HCEC 1CT (cell line): Measurements from ENCODE around the gene LLCFC1.
"Not testable (repeated sequence)": the region's sequence is repeated elsewhere in the genome, so short reads cannot be mapped to it uniquely, and the experiment has no call there.

Source experiments
- DNase-seq: peaks from one replicate; pipeline ENCODE4 v3.0.0-alpha.2; 2017

The LLCFC1 gene

DNA sequence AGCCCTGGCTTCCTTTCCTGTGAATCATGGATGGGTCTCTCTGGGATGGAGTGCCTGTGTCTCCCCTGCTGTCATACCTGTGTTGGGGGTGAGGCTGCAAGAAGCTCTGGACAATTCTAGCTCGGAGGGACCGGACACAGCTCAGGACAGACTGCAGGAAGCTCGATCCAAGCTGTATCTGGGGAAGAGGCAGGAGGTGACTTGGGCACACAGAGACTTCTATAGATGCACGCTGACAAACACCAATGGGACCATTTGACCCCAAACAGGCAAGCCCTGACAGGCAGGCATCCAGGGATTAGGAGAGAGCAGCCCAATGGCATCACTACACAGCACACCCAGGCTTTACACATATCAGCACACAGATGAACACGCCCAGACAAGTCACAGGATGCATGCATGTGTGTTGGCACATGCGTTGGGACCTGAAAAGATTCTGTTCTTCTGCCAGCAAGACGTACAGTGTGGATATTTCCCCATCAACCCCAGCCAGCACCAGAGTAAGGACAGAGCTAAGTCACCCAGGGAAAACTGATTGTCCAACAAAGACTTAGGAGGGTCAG lies 4.5 kb downstream of the LLCFC1 start:
- no peak for DNase-seq

DNA sequence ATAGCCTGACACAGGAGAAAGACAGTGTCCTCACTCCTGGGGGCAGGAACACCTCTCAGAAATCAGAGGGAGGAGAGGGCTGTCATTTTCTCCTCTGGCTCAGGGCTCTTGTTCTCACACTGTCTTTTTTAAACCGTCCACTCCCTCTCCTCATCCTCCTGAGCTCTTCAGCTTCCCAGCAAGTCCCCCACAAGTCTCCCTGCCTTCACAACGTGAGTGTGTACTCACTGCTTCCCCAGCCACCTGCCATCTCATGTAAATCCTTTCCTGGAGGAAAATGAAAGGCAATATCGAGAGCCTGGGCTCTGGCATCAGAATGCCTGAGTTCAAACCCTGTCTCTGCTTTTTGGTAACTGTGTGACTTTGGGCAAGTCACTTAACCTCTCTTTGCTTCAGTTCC lies 5.7 kb downstream of the LLCFC1 start:
- DNase-seq, result no peak

DNA sequence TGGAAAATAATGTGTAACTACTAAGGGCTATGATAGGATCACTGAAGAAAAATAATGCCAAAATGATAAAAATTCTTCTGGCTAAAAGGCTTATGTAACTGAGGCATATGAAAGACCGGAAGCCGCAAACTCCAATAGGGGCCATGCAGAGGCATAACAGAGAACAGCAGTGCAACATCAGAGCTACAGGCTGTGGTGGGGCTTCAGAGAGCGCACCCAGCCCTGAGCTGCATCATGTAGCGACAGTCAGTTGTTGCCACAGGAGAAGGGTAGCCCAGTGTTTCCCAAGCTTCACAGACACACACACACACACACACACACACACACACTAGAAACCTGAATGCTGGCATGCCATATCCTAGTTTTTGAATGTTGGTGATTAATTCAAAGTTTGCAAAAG lies 9.3 kb downstream of the LLCFC1 start:
- DNase-seq, result no peak

DNA sequence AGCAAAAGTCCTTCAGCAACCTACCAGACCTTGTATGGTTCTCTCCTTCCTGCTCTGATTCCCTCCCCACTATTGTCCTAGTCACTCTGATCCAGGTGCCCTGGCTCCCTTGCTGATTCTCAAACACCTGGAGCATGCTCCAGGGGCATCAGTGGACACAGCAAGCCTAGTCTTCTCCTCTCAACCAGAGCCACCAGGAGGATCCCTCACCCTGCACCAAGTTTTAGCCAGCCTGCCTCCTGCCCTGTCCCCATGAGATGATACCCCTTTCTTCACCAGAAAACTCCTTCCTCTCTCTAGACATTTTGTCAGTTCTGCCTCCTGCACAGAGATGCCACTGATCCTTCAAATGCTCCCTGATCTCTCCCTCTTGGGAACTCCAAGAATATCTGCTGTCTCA lies 11.0 kb downstream of the LLCFC1 start:
- no peak for DNase-seq

DNA sequence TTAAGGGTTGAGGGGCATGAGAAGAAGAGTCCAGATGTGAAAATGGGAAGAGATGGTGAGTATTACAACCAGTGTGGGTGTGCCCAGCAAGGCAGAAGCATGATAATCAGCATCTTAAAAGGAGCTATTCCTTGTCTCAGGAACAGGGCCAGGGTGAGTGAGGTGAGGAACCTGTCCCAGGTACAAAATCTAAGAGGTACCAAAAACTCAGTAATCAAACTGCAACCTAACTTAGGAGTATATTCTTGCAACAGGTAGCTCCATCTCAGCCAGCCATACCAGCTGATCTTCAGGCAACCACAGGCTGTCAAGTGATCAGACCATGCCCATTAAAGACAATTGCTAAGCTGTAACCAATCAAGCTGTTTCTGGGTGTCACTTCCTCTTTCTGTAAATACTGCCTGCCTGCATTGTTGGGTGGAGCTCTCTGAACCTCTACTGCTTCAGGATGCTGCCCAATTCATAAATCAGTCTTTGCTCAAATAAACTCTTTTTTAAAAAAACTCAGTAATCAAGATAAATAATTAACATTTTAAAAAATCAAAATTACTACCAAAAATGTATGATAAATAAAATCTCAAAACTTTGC lies 15.5 kb downstream of the LLCFC1 start:
- no peak for DNase-seq

DNA sequence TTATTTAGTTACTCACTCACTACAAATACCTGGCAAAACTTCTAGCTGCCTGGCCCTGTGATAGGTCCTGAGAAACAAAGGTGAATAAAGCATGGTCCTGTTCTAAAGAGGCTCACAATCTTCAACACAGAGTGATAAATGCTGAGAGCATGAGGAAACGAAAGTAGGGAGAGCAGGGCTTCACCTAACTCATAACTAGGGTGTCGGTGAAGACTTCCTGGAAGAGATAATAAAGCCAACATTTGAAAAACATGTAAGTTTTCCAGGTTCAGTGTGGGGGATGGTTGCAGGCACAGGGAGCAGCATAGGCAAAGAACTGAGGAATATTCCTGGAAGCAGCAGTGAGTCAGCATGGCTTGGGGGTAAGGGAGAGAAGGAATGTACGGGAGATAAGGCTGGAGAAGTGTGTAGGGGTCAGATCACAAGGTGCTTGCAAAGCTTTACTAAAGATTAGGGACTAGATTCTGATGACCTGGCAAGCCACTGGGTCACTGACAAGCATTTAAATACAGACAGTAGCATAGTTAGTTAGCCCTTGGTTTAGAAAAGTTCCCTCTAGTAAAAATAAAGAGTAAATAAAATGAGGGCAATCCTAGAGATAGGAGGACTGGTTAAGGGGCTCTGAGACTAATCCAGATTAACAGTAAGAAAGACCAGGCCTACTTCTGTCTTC lies 17.8 kb downstream of the LLCFC1 start:
- no peak for DNase-seq

DNA sequence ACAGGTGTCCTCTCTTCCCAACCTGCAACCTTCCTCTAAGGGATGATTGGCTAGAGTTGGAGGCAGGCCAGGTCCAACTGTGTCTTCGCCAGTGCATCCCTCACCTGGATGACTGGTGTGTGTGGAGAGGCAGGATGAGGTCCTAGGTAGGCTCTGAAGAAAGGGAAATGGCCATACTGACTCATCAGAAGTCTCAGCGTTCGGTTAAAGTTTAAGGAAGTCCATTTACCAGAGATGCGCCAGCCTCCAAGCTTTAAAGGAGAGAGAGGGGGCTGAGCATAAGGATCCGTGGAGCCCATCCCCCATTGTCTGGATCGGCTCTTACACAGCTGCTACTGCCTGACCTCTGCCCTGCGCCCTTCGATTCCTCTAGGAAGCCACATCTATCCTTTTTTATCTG lies 18.4 kb downstream of the LLCFC1 start:
- no peak for DNase-seq

DNA sequence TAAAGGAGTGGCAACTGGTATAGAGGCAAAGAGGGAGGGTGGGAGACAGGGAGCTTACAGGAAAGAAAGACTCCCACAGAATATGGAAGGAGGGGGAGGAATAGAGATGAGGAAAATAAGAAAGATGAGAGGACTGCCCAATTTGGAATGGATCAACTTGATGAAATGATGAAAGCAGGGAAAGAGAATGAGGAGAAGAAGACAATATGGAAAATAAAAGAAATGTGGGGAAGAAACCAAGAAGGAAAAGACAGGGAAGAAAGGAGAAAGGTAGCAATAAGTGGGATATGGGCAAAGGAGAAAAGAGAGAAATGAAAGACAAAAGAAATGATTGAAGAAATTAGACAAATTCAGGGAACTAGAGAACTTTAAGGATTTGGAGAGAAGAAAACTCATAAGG lies 19.9 kb downstream of the LLCFC1 start:
- no peak for DNase-seq

DNA sequence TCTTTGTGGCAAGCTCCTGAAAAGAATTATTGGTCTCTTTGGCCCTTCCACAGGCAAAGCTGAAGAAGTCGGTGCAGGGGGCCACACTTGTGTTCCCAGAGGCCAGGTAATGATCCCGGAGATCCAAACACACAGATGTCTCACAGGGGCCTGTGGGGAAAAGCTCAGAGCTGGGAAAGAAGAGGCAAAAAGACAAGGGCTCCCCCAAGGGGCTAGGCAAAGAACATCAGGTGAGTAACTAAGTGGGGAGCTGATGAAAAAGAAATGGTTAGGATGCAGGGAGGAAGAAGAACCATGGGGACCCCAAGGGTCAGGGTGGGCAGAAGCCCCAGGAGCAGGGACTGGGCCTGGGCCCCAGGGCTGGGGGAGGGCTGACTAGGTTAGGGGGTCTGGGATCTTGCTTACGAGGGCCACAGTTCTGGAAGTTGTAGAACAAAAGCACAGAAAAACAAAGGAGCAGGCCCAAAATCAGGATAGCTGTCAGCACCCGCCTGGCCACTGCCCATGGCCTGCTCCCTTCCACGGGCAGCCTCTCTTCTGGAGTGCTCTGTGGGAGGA lies 21.8 kb downstream of the LLCFC1 start:
- no peak for DNase-seq

DNA sequence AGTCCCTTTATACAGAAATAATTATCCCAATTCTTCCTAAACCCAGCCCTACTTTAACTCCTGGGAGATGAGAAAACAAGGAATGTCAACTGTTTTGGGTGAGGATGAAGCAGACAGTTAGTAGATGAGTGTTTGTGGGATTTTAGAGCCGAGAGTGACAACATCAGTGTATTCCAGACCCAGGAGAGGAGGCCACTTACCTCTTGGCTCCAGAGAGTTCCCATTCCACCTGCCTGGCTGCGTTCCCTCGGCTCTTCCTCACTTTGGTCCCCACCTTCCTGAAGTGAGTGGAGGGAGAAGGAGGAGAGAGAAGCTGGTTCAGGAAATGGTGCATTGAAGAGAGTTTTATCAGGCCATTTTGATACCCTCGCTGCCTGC lies 22.3 kb downstream of the LLCFC1 start:
- no peak for DNase-seq

DNA sequence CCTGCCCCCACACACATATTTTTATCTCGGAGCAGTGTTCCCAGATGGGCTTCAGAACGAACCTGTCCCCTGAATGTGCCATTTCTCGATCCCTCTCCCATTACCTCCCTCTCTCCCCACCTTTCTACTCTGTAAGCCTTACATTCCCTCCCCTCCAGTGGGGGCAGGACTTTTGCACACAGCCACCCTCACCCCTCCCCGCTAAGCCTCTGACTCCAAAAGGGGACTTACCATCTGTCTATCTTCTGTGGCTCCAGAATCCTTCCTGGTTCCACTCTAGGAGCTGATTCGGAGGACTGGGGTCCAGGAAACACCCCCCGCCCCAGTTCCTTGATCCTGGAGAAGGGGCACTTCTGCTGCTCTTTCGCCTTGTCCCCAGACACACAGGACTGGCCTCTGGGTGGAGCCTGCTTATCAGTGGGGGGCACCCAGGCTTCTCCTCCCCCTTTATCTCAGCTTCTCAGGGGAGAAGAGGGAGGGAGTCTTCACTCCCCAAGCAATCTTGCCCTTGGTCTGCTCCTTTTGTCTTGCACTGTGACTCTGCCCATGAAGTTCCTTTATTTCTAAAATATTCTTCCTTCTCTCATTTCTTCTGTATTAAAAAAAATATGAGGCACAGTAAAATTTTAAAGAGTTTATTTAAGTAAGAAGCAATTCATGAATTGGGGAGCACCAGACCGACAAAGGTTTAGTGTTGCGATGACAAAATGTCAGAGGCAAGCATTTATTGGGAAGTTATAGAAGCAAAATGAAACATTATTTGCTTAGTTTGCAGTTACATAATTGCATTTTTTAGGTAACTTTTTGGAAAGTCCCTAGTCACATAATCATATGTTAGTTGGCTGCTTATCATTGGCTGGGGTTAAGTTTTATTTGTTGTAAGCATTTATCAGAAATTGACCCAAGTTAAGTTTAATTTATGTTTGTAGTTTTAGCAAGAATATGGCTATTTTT lies 23.0 kb downstream of the LLCFC1 start, which contains the start of gene KEL:
KEL (minus strand) TSS at position 391 of the 954 bp plus-strand sequence; CDS start at position 234, 157 bp downstream.
- no peak for DNase-seq

DNA sequence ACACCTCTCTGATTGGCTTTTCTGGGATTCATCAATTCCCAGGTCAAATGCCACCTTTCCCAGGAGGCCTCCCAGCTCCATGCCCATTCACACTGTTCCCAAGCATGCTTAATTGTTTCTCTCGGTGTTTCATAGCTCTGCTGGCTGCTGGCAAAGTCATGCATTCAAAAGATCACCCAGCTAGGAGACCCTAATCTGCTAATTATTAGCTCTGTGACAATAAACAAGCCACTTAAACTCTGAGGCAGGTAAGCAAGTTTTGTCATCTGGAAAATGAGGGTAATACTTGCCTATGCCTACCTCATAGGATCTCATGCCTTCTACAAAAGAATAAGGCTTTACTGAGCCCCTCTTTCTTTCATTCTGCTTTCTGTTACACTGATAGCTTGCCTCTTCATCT lies 23.7 kb downstream of the LLCFC1 start:
- DNase-seq, result no peak

DNA sequence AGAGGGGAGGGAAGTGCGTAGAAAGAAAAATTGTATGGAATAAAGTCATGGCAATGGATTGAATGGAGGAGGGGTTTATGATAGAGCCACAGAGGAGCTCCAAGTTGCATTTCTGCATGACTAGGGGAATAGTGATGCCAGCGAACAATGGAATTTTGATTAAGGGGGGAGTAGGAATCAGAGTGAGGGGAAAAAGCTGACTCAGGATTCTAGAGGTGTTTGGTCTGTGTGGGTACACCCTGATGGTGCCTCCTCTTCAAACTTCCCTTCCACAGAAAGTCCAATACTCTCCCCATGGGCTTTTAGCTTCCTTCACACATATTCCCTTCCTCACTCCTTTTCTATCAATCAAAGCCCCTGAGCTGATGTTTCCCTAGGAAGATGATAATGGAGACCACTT lies 24.7 kb downstream of the LLCFC1 start:
- DNase-seq, result no peak

DNA sequence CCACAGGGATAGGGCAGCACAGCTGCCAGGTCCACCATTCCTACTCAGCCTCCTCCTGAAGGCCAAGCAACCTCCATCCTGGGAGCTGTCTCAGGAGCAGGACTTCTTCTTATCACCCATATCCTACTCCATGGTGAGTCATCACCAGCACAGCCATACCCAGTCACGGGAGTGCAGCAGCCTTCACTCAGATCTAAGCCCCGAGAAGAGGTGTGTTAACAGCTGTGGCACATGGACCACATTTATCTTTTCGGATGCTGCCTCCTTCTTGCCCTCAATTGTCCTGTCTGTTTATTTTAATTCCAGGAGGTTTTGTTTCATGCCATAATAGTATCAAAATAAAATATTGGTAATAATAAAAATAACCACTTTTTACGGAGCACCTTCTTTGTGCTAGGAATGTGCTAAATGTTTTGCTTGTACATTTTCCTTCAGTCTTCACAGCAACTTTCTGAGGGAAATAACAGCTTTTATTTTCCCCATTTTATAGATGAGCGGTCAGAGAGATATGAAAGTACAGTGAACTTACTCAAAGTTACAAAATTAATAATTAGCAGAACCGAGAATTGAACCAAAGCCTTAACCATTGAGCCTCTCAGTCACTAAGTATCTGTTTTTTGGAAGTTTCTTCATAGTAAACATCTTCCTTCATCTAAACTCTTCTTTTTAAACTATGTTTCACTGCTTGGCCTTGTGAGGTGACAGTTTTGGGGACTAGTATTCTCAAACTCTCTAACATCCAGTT lies 25.4 kb downstream of the LLCFC1 start:
- DNase-seq, result no peak

DNA sequence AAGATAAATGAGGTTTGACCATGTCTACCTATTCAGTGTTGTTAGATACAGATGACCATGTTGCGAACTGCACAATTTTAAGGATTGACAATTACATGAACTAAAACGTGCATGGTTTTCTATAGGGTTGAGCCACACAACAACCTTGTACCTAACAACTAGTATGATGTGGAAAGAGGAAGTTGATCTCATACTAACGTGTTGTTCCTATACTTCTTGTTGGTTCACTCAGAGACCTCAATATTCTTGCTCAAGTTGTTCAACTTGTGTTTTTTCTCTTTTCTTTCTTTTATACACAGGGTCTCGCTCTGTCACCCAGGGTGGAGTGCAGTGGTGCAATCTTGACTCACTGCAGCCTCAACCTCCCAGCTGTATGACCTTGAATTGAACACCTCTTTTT lies 28.9 kb downstream of the LLCFC1 start:
- no peak for DNase-seq

DNA sequence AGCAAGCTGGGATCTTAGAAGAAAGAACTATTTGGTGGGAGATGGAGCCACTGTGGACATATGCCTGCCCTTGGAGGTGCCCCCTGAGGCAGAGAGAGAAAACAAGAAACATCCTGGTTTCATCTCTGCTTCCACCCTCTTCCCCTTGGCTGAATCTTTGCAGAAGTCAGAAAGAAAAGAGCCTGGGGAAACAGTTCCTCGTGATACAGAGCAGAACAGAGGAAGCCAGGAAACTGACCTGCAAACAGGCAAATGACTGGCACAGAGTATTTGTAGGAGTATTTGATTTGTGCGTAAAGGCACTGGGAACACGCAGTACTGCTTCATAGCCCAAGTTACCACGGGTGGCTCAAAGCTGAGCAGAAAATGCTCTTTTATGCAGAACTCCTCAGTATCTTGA lies 29.9 kb downstream of the LLCFC1 start:
- no peak for DNase-seq

DNA sequence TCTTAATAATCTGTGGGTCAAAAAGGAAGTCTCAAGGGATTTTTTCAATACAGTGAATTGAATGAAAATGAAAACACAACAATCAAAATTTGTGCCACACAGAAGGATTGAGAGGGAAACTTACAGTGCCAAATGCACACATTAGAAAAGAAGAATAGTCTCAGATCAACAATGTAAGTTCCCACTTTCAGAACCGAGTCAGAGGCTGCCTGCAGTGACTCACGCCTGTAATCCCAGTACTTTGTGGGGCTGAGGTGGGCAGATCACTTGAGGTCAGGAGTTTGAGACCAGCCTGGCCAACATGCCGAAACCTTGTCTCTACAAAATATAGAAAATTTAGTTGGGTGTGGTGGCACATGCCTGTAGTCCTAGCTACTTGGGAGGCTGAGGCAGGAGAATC lies 35.3 kb downstream of the LLCFC1 start:
- no peak for DNase-seq

DNA sequence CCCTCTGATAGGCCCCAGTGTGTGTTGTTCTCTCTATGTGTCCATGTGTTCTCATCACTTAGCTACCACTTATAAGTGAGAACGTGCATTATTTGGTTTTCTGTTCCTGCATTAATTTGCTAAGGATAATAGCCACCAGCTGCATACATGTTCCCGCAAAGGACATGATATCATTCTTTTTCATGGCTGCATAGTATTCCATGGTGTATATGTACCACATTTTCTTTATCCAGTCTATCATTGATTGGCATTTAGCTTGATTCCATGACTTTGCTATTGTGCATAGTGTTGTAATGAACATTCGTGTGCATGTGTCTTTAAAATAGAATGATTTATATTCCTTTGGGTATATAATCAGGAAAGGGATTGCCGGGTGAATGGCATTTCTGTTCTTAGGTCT lies 39.1 kb downstream of the LLCFC1 start:
- not testable (repeated sequence) for DNase-seq

DNA sequence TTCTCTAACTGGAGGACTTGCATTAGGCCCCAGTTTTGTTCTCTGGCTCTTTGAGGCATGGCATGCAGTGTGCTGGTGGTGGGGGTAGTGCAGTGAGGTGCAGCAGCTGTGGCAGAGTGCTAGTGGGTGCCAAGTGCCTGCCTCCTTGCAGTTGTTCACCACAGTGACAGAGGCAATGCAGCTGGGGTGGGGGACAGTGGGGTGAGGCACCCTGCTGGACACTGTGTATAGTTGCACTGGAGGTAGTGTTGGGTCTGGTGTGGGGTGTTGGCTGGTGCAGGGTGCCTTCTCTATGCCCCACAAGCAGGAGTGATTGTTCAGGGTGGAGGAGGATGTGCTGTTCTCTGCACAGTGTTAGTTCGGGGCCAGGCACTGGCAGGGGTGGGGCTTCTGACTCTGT lies 44.5 kb downstream of the LLCFC1 start:
- DNase-seq, result no peak

DNA sequence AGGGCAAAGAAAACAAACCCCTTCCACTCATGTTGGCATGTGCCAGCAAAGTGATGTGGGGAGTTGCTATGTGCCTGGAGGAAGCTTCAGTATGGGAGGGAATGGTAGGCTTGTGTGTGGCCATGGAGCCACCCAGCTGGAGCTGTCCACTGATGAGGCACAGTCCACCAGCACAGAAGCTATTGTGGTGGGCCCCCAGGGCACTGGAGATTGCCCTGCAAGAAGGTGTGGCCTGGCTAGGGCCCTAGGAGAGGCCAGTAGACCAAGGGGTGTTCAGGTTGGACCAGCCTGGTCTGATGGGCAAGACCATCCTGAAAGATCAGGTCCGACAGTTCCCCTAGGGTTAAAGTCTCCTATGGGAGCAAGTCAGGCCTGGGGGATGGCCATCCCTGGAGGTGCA lies 45.0 kb downstream of the LLCFC1 start:
- no peak for DNase-seq
